Gastrocnemius medialis (tissue), 4 donors: ENCODE results near the gene ATRNL1.

Experiments
- POLR2A ChIP-seq, 2 donors: fragments of 450-650 bp; IDR thresholded peaks; one replicate each; pipeline ENCODE4 v1.6.1; 2017; ENCODE audit warnings: antibody characterized with exemption in 2 of 2, mild to moderate bottlenecking in 2 of 2, moderate library complexity in 2 of 2
- TF ChIP-seq, protein P1 (sequence below), 5 experiments: fragments of 450-650 bp in 3 of 5; fragments of 200-600 bp in 2 of 5; sonication (generic) in 2 of 5; IDR thresholded peaks in 4 of 5; conservative IDR thresholded peaks in 1 of 5; 1 replicate in 4 of 5; 2 replicates in 1 of 5; pipeline ENCODE4 v1.5.1; 2016 to 2019; ENCODE audit warnings: antibody characterized with exemption in 5 of 5, mild to moderate bottlenecking in 3 of 5, moderate library complexity in 3 of 5

DNA sequence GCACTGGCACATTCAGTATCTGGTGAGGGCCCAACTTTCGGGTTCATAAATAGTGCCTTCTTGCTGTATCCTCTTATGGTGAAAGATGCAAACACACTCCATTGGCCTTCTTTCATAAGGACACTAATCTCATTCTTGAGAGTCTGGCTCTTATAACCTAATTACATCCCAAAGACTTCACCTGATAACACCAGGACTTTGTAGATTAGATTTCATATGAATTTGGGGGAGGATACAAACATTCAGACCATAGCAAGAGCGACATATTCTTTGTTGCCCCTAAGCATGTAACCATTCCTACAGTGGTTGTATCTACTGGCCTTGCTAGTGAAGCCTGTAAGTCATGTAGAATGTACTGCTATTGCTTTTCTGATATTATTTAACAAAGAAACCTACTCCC is 654.6 kb downstream of the ATRNL1 start:
- TF ChIP-seq, protein P1, sequence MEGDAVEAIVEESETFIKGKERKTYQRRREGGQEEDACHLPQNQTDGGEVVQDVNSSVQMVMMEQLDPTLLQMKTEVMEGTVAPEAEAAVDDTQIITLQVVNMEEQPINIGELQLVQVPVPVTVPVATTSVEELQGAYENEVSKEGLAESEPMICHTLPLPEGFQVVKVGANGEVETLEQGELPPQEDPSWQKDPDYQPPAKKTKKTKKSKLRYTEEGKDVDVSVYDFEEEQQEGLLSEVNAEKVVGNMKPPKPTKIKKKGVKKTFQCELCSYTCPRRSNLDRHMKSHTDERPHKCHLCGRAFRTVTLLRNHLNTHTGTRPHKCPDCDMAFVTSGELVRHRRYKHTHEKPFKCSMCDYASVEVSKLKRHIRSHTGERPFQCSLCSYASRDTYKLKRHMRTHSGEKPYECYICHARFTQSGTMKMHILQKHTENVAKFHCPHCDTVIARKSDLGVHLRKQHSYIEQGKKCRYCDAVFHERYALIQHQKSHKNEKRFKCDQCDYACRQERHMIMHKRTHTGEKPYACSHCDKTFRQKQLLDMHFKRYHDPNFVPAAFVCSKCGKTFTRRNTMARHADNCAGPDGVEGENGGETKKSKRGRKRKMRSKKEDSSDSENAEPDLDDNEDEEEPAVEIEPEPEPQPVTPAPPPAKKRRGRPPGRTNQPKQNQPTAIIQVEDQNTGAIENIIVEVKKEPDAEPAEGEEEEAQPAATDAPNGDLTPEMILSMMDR (IDR thresholded peaks at IDR 0.05 in 4 of 5, conservative IDR thresholded peaks at IDR 0.05 in 1 of 5), result no peak
- TF ChIP-seq POLR2A (IDR thresholded peaks at IDR 0.05), result no peak
